AG04450 (cell line): ENCODE measurements around the gene NPFFR1. TPM values are rescaled to one million over a fixed set of nuclear protein-coding genes. Genes with fewer than 3 reads are reported as not detected.

Experiments
- CTCF ChIA-PET: fragments of 300-600, 350-600 bp; formaldehyde crosslinking; extraction: SDS; loops from one replicate; lab custom pipeline; 2022; ENCODE audit warnings: antibody characterized with exemption, inconsistent platforms; lab: Charles Lee
- POLR2A ChIA-PET: fragments of 350-600 bp; formaldehyde crosslinking; extraction: SDS; loops from one replicate; lab custom pipeline; 2021; ENCODE audit warnings: antibody characterized with exemption, inconsistent platforms; lab: Yijun Ruan, JAX
- DNase-seq: peaks from one replicate; pipeline ENCODE4 v3.0.0-alpha.2; 2011; ENCODE audit warnings: low read depth, low spot score
- H3K27ac ChIP-seq: one replicate; pipeline ENCODE4 v1.5.1; 2012; ENCODE audit warnings: low read depth, low read length, control low read depth
- H3K27me3 ChIP-seq: one replicate; pipeline ENCODE4 v1.6.0; 2012; ENCODE audit warnings: low read length; ENCODE audit not compliant: control insufficient read depth, insufficient read depth
- H3K4me3 ChIP-seq: 2 replicates; pipeline ENCODE4 v1.5.1; 2011; ENCODE audit warnings: mild to moderate bottlenecking, low read depth, low read length, control low read depth
- H3K9me3 ChIP-seq: 2 replicates; pipeline ENCODE4 v1.5.1; 2012; ENCODE audit warnings: low read length; ENCODE audit not compliant: control insufficient read depth, insufficient read depth
- polyA plus RNA-seq: library from polyadenylated mRNA; depleted of rRNA; stranded (reverse); fragments of >200 nt; gene quantifications from 2 replicates; pipeline ENCODE4 v1.2.3, GENCODE V29; 2011
- TF ChIP-seq, protein P1 (sequence below): IDR thresholded peaks from 2 replicates; pipeline ENCODE4 v1.5.1; 2011; ENCODE audit warnings: low read depth, low read length, control low read depth, inconsistent platforms

Gene NPFFR1
- polyA plus RNA-seq, 1 experiment, result 0.01 TPM

DNA sequence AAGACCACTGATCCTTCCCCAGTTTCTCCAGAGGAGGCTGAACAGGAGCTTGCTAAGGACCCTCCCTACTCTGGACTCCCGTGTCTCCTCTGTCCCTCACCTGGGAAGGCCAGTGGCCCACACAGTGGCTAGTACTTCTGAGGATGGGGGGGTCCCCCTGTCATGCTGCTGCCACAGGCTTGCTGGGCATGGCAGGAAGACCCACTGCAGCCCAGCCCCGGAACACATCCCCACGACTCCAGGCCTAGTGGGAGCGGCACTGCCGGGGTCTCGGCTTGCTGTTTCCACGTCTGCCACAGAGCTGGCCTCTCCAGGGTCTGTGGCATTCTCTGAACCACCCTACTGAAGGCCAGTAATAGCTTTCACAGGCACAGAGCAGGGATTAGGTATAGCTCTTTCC, 25.9 kb upstream of the NPFFR1 start:
- no peaks in the 10 kb centered on the region for H3K9me3 ChIP-seq
- H3K27ac ChIP-seq, result no peak overlapping the region
- no peak for DNase-seq
- TF ChIP-seq, protein P1, sequence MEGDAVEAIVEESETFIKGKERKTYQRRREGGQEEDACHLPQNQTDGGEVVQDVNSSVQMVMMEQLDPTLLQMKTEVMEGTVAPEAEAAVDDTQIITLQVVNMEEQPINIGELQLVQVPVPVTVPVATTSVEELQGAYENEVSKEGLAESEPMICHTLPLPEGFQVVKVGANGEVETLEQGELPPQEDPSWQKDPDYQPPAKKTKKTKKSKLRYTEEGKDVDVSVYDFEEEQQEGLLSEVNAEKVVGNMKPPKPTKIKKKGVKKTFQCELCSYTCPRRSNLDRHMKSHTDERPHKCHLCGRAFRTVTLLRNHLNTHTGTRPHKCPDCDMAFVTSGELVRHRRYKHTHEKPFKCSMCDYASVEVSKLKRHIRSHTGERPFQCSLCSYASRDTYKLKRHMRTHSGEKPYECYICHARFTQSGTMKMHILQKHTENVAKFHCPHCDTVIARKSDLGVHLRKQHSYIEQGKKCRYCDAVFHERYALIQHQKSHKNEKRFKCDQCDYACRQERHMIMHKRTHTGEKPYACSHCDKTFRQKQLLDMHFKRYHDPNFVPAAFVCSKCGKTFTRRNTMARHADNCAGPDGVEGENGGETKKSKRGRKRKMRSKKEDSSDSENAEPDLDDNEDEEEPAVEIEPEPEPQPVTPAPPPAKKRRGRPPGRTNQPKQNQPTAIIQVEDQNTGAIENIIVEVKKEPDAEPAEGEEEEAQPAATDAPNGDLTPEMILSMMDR, result no peak
- no peak overlapping the region for H3K4me3 ChIP-seq
- ChIA-PET CTCF (interaction anchor here (1.9 kb wide), 1 partner anchor 37 kb away, joined by 4 read pairs; no protein-coding TSS in a partner anchor), POLR2A (no interaction called here)
- no peaks in the 10 kb centered on the region for H3K27me3 ChIP-seq

DNA sequence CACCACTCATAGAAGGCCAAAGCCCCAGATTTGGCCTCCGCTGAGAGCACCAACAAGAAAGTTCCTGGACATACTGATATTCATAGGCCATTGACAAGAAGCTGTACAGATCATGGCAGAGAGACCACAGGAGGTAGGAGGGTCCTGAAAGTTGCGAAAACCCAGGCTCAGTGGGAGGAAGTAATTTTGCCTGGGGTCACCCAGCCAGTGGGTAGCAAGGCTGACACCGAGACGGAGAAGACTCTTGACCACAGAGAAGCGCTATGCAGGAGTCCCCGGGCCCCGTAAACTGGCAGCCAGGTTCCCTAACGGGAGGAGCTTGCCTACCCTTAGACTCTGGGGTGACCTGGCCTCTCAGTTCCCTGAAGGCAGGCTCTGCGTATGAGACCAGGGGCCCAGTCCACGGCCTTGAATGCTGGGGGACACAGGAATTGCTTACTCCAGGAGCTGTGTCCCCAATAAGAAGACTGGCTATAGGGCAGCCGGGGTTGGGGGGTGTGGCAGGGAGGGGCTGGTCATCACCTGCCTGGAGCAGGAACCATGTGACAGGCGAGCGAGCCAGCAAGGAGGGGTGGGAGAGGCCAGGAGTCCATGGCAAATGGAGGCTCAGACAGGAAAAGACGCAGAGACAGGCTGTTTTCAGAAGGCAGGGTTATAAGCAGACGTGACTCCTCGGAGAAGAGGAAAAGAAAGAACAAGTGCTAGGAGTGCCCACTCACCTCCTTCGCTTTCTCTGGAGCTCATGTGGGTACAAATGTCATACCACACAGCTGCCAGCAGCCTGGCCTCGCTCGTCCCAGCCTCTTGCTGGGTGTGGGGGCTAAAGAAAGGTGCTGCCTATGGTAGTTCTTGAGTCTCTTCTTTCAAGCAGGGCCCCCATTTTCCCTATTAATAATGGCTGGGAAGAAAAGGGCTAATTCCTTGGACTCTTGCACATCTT, 24.6 kb upstream of the NPFFR1 start:
- H3K4me3 ChIP-seq, result no peak overlapping the region
- no peaks in the 10 kb centered on the region for H3K9me3 ChIP-seq
- CTCF ChIA-PET, result interaction anchor here (1.9 kb wide), 1 partner anchor 36 kb away, joined by 4 read pairs; no protein-coding TSS in a partner anchor
- no peak overlapping the region for H3K27ac ChIP-seq
- H3K27me3 ChIP-seq, result no peaks in the 10 kb centered on the region
- POLR2A ChIA-PET, result no interaction called here
- DNase-seq, result no peak
- TF ChIP-seq, protein P1, result no peak

DNA sequence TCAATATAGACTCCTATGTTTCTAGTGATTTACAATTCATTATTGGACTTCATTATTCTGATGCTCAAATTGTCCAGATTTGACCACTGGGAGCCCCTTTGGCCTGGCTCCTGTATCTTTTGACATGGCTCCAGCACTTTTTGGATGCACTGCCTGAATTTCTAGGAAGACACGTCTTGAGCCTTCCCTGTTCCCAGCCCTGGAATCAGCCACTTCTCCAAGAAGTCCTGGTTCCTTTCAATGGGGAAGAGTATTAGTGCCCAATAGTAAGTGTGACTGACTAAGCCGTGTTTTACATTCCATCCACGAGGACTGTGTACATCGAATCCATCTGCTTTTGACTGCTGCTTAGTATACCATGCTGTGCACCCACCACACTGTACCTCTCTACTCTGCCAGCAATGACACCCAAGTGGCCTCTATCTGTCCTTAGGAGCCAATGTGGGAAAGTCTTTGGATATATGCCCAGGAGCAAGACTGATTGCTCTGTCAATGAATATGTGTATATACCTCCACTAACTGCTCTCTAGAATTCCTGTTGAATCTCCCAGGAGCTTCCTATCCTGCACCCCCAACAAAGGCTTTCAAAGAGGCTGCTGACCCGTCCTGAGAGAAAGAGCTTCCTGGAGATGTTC, 23.2 kb upstream of the NPFFR1 start:
- H3K27me3 ChIP-seq, result no peaks in the 10 kb centered on the region
- H3K27ac ChIP-seq, result no peak overlapping the region
- no peak for DNase-seq
- CTCF ChIA-PET, result no interaction called here
- TF ChIP-seq, protein P1, result 0 out of 2 replicates have a peak, but pooled peaks have one; percentile 12
- POLR2A ChIA-PET, result no interaction called here
- H3K9me3 ChIP-seq, result no peaks in the 10 kb centered on the region
- H3K4me3 ChIP-seq, result no peak overlapping the region

DNA sequence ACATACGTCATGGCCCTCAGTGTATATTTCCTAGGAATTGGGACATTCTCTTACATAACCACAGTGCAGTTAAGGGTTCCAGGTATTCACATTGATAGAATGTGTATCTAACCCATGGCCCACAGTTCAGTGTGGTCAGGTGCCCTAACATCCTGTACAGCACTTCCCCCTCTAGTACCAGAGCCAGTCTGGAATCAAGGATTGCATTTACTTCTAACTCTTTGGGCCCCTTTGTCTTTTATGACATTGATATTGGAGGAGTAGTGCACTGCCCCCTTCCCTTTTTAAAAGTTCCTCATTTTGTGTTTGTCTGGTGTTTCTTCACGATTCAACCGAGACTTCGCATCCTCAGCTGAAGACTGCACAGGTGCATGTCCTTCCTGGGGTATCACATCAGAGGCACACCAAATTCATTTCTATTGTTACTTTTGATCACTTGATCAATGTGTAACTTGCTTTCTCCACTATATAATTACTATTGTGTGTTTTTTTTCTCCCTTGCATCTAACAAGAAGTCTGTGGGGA, 22.4 kb upstream of the NPFFR1 start:
- POLR2A ChIA-PET, result interaction anchor here (0.6 kb wide), 1 partner anchor 12 kb away, joined by 3 read pairs; no protein-coding TSS in a partner anchor
- no peaks in the 10 kb centered on the region for H3K27me3 ChIP-seq
- H3K4me3 ChIP-seq, result no peak overlapping the region
- H3K27ac ChIP-seq, result no peak overlapping the region
- no peaks in the 10 kb centered on the region for H3K9me3 ChIP-seq
- DNase-seq, result no peak
- CTCF ChIA-PET, result no interaction called here
- TF ChIP-seq, protein P1, result no peak
